Measurements from ENCODE around the gene FRMD4A. TPM values are rescaled to one million over a fixed set of nuclear protein-coding genes. Genes with fewer than 3 reads are reported as not detected.
A peak's percentile ranks its signal among the peaks of the same experiment; 100 is the strongest.
"Not testable (repeated sequence)": the region's sequence is repeated elsewhere in the genome, so short reads cannot be mapped to it uniquely, and the experiment has no call there.

FRMD4A gene
- polyA plus RNA-seq, 5 donors, result 48.9 to 60.9 (median 53.0) TPM

DNA sequence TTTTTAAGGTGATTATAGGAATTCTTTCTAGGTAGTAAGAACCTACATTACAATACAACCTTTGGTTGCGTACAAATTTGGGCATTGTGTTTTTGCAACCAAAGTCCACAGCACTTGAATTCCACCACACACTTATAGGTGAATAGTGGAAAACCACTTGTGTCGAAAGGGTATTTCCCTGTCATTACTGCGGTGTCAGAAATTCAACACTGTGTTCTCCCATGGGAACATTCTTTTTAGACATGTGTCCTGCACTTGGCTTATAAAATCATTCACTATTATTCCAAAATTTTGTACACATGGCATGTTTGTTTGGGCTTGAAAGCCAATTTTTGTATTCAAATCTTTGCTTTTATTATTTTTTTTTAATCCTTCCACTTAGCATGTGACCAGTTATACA lies 410.3 kb downstream of the FRMD4A start:
- no peak for DNase-seq

DNA sequence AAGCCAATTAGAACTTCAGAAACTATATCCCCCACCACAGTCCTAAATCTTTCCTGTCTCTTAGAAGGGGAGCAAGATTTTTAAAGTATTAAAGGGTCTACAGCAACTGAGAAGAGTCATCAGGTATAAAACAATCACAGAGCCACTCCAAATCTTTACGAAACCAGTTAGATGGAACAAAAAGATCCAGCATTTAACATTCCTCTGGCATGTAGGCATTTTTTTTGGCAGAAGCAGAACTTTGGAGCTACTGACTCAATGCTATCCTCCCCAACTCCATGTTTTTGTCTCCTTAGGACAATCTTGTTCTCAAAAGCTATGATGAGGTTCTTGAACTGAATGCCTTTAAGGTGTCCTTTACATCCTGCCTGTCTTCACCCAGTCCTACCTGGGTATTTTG lies 410.7 kb downstream of the FRMD4A start:
- no peak for DNase-seq

DNA sequence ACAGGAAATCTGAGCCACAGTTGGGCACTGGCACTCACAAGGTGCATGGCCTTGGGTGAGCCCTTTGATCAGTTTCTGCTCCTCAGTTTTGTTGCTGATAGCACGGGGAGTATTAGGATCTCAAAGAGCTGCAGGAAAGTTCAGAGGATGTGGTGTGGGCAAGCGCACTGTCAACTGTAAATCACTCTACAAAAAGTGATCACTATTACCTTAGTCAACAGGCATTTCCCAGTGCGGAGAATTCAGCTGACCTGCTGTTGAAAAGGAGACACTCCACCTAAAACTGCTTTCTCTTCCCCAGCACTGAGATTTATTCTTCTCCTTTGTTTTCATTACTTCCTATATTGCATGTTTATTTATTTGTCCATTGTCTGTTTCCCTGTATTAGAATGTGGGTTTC lies 412.9 kb downstream of the FRMD4A start:
- DNase-seq, result no peak

DNA sequence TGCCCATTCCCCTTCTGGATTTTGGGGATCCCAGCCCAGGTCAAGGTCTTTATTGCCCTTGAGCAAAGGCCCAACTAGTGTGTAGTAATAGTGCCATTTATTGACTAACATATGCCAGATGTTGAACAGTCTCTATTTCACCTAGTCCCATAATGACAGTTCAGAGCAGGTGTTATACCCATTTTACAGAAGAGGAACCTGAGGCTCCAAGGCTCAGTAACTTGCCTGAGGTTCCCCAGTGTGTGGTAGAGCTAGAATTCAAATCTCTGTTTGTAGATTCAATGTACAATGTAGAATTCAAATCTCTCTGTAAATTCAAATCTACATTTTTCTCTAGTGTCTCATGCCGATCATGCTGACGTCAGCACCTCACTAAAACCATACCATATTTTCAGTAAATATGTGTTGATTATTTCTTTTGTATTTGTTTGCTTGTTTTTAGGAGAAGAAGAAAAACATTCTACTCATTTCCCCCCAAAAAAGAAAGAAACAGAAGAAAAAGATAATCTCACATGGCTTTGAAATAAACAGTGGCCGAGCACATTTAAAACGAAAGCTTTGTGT lies 414.3 kb downstream of the FRMD4A start:
- no peak for DNase-seq

DNA sequence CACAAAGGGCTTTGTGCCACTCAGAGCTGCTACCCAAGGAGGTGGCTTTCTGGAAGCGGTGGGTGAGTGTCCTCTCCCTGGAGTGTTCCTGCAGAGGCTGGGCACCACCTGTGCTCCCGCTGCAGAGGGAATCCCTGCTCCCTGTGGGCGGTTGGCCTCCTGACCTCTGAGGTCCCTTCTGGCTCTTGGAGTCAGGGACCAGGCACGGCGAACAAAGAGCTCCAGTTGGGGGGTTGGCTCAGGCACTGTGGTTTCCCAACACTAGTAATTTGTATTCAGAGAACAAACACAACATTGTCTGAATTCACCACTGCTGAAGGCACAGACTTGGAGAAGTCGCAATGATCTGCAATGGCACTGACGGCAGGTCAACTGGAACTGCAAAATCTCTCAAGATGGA lies 415.0 kb downstream of the FRMD4A start:
- no peak for DNase-seq

DNA sequence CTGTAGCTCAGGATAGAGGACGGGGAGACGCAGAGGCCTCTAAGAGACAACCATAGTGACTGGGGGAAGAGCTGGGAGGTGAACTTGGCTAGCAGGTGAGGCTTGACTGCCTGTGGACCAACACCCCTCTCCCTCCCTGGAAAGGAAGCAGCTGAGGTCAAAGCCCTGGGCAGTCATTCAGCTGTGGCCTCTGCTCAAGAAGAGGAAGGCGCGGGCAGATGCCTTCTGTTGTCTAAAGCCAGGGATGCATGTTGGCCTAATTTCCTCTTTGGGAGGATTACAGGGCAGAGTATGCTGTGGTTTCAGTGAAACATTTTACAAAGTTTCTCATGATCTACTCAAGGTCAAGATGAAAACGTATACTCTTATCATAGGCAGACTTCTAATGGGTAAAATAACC lies 416.8 kb downstream of the FRMD4A start:
- no peak for DNase-seq

DNA sequence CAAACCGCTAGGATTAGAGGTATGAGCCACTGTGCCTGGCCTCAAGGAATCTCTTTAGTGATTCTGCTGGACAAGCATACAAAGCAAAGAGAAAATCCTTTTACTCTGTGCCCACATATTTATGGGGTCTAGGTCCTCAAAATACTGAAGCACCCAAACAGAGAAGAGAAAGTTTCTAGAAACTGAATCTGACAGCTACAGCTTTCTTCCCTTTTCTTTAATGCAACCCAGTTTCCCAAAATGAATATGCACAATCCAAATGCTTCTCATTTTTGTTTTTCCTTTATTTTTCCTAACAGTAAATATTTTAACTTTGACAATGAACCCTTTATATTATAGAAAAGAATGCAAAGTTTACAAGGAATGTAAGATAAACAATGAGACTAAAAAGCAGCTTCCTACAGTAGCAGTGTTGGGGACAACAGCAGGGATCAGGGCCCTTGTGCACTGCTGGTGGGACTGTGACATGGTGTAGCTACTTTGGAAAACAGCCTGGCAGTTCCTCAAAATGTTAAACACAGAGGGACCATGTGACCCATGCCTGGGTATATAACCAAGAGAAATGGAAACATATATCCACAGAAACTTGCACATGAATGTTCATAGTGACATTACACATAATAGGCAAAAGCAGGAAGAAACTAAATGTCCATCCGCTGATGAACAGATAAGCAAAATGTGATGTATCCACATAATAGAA lies 418.8 kb downstream of the FRMD4A start:
- no peak for DNase-seq

DNA sequence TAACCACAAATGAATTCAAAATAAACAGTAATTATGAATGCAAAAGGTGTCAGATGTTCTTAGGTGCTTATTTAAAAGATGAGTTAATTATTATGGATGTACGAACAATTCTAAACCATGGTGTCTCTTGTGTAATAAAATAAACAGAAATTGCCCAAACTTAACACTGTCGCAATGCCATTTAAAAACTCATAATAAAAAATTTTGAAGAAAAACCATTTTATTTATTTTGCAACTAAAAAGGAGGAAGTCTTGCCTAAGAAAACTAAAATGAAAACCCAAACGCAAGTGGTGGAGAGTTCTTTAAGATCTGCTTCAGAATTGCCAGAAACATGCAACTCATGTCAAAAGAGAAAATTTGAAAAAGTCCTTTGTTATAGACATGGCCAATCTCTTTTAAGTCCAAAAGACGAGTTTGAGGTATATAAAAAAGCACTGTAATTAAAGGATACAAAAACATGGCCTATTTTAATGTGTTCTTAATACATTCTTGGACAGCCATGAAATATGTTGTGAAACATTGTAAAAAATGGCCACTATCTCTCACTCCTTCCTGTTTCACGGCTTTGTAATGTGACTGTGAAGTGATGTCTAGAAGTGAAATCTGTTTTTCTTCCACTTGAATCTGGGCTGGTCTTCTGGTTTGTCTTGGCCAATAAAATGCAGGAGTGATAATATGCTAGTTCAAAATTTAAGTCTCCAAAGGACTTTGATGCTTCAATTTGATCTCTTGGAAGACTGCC lies 421.0 kb downstream of the FRMD4A start:
- DNase-seq, result no peak

DNA sequence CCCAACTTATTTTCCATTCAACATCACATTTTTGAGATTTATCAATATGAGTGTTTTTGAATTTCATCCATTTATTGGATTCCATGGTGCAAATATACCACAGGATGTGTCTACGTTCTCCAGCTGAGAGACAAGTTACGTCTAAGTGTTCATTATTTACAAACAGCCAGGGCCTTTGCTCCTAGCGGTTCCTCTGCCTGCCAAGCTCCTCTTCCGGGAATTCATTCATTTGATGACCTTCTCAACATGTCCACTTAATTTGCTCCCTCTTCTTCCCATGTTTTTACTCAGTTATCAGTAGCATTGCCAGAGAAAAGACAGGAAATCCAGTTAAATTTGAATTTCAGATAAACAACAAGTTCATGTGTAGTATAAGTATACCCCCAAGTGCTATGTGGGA lies 422.2 kb downstream of the FRMD4A start:
- no peak for DNase-seq

DNA sequence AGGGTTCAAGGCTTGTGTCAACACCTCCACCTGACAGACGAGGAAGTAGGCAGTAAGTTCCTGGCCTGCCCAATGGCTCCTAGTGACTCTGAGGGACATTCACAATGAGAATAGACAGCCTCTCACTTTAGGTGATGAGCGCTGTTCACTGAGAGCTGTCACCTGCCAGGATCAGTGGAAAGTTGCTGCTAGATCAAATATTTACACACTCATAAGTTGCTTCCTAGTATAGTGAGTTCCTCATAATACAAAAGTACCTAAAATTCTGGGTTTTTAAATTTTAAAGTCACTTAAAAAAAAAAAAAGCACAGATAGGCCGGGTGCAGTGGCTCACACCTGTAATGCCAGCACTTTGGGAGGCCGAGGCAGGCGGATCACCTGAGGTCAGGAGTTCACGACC lies 423.2 kb downstream of the FRMD4A start:
- no peak for DNase-seq

DNA sequence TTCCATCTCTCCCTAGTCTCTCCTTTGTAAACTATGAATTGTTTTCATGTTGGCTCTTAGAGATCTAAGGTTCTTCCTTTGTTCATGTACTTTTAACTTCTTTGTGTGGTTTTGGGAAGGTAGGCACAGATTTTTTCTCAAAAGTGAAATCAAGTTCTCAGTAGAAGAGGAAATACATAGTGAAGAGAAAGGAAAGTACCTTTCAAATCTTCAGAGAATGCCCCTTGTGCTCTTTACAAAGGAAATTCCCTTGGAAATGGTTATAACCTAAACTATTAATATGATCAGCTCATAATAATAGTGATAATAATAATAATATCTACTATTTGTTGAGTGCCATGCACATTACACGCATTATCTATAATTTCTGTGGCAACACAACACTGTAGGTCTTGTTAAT lies 425.4 kb downstream of the FRMD4A start:
- no peak for DNase-seq

DNA sequence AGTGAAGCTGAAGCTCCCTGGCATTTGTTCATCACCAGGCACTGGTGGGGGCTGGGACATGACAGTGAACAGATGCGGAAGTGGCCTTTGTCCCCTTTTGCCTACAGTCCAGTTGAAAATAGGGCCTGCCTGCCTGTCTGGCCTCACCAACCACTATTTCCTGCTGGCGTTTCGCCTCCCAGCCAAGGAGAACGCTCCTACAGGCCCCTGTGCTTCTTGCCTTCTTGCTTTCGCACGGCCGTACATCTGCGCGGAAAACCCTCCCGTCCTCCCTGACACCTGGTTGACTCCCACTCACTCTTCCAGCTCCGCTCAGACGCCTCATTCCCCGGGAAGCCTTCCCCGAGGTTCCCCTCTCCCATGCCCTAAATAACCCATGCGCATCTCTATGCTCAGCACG lies 426.7 kb downstream of the FRMD4A start:
- DNase-seq, result no peak

DNA sequence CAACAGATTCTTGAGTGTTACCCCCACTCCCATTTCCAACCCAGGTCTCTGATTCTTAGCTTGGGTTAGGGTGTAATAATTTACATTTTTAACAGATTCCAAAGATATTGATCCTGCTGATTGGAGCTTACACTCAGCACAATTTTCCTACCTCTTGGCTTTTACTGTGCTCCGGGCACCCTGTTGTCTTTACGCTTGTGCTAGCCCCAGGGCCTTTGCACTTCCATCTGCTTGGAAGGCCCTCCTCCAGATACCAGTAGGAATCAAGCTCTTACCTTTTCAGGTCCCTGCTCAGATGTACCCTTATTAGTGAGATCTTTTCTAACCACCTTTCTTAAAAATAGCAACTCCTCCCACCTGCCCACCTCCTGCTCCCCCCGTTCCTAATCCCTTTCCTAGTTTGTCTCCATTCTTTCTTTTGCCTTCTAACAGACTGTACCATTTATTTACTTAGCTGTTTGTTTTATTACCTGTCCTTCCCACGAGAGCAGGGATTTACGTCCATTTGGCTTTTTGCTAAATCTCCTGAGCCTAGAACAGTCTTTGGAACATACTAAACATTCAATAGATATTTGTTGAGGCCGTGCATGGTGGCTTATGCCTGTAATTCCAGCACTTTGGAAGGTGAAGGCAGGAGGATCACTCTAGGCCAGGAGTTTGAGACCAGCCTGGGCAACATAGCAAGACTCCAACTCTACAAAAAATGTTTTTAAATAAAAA lies 427.7 kb downstream of the FRMD4A start:
- DNase-seq, result no peak

DNA sequence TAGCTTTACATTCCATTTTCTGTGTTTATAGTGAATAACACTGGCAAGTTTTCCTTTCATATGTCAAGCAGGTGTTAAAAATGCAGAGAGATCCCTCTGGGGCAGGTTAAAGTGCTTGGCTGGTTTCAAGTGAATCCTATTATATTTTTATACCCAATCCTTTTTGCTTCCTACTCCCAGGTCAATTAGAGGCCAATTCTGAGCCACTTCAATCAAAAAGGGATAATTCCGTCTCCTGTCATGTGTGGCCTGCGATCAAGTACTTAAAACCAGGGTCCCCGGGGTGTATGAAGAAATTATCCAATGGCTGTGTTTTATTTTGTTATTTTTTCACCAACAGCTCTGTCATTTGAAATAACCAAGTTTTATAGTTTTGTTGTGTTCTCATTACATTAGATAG lies 430.8 kb downstream of the FRMD4A start:
- no peak for DNase-seq

DNA sequence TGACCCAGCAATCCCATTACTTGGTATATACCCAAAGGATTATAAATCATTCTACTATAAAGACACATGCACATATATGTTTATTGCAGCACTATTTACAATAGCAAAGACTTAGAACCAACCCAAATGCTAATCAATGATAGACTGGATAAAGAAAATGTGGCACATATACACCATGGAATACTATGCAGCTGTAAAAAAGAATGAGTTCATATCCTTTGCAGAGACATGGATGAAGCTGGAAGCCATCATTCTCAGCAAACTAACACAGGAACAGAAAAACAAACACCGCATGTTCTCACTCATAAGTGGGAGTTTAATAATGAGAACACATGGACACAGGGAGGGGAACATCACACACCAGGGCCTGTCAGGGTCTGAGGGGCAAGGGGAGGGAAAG lies 434.6 kb downstream of the FRMD4A start:
- not testable (repeated sequence) for DNase-seq

DNA sequence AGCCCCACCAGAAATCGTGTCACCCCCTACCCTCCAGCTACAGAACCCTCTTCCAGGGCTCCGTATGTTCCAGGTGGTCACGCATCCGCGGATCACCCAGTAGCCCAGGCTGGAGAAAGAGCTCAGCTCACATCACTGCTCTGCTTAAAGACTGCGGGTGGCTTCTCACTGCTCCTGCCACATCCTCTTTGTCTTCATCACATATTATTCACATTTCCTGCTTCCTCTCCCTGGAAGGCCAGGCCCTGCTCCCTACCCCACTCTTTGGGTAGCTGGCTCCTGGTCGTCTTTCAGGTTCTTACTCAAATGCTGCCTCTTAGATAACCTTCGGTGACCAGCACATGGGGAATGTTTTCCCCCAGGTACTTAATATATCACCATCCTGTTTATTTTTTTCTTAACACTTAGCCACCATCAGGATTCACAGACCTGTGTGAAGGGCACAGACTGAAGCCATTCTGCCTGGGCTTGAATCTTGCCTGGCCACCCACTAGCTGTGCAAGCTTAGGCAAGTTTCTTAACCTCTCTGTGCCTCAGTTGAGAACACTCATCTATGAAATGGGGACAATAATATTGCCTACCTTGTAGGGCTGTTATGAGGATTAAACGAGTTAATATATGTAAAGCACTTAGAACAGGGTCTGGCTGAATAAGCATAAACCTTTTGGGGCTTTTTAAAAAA lies 436.2 kb downstream of the FRMD4A start:
- DNase-seq, result no peak

DNA sequence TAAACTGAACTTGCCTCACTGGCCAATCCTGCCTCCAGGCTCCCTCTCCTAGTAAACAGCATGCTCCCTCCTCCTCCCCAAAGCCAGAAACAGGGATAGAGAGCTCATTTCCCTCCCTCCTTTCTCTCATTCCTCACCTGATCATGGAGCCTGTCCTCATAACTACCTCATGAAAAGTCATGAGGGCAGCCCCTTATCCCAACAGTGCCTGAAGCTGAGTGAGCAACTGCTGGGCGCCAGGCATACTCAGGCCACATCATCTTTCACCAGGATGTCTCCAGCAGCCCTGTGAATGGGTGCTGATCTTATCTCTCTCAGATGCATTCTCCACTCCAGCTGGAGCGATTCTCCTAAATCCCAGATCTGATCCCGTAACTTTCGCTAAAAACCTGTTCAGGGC lies 436.8 kb downstream of the FRMD4A start:
- DNase-seq, result no peak

DNA sequence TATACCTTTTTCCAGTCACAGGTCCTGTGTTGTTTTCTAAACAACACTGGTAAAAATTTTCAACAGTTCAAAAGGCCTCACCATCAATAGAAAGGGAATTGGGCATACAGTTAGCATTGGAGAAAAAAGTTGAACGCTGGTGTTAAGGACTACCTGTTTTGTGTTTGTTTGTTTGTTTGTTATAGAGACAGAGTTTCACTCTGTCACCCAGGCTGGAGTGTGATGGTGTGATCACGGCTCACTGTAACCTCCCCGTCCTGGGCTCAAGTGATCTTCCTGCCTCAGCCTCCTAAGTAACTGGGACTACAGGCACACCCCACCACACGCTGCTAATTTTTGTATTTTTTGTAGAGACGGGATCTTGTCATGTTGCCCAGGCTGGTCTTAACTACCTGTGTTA lies 437.9 kb downstream of the FRMD4A start:
- no peak for DNase-seq

DNA sequence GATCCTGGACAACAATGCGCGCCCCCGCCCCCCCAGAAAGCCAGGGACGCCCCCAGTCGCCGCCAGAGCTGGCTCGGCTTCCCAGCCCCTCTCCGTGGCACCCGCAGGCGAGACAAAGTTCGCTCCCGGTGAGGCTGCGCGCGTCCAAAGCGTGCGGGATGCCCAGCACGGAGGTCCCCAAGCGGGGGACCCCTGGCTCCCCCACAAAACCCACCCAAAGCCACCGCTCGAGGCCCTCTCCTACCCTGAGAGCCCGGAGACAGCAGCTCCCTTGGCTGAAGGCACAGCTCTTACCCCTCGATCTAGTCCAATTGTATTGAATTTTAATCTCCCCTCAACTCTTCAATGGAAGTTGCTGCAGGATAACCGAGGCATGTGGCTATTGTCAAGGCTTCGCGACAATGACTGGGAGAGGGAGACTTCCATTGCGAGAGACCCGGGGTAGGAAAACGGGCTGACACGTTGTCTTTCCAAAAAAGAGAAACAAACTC lies 438.7 kb downstream of the FRMD4A start:
- no peak for DNase-seq

DNA sequence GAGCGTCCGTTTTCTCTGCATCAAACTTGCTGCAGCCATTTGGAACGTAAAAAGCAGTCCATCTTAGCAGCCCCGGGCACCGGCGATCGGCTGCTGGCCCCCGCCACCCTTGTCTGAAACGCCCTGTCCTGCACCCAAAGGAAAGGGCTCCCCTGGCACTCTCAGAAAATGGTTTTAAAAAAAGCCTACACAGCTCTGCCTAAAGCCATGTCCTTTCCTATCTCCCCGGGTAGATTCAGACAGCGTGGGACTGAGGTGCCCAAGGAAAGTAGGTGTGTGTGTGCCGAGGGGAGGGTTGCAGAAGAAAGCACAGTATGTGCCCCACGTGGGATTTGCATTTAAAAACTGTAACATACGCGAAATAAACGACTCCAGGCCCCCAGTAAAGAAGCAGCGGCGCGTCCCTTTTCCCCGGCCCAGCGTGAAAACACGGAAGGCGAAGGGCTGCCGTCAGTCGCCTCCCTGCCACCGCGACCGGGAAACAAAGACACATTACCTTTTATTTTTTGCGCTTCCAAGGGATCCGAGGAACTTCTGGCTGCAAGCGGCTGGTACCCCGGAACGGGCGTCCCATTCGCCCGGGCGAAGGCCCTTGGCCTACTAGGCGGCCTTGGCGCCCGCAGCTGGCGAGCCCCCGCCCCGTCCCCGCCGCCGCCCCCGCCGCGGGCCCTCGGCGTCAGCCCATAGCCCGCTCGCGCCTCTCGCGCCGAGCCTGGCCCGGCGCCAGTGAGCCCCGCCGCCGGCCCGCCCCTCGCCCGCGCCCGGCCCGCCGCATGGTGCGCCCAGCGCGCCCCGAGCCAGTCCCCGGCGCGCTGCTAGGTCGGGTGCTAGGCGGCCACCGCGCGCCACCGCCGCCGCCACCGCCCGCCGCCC lies 439.4 kb downstream of the FRMD4A start:
- peak in 1 of 2 donors; percentile 32 for DNase-seq
